ENCODE results near the gene NCF1.
"Not testable (repeated sequence)": the region's sequence is repeated elsewhere in the genome, so short reads cannot be mapped to it uniquely, and the experiment has no call there.

NCF1 gene
- total RNA-seq = 0.97 to 1.6 reads per million in 2 donors

DNA sequence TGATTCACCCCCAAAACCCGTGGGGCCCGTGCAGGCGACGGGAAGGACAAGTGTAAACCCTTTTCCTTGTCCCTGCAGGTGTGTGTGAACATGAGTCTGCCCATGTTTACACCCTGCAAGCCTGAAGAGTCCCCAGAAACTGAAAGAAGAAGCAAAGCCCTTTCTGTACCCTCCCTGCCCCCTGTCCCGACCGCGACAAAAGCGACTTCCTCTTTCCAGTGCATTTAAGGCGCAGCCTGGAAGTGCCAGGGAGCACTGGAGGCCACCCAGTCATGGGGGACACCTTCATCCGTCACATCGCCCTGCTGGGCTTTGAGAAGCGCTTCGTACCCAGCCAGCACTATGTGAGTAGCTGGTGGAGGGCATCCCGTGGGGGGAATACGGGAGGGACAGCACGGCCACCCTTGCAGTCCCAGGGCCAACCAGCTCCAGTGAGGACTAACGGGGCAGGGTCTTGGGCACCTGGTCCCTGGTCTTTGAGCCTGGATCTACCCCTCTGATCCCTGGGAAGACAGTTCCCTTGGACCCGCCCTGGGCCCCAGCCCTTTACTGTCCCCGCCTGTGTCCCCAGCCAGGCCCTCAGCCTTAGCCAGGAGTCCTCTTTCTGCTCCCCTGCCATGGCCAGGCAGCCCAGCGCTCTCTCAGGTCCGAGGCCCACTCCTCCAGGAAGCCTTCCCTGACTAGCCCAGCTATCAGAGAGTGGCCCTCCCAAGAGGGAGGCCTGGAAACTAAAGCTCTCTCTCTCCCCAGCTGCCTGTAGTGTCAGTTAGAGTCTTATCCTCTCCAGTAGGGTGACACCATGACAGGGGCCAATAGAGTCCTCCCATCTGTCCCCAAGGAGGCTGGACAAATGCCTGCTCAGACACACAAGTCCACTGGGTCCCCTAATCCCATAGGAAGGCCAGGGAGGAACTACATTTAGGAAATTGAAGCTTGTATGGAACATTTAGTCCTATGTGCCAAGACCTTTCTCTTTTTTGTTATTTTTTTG, at the start of gene NCF1:
TSS of gene NCF1 (plus strand) at position 252 of the 991 bp plus-strand sequence. CDS start at position 273, 21 bp downstream.
- not testable (repeated sequence) for DNase-seq

DNA sequence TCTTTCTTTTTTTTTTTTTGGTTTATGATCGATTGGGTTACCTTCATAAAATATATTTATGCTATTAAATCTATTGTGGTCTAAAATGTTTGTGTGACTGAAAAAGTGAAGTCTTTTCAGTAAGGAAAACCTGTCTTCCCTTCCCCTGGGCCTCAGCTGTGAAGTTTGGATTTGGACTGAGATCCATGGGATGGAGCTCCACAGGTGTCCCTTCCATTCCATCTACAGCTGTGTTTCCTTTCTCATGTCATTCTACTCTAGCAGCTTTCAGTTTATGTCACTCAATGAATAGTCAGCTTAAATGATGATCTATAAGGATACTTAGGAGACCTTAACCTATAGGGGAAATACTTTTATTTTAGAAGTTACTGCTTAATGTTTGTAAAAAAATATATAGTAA, 48.0 kb upstream of the NCF1 start:
- no peak for DNase-seq

DNA sequence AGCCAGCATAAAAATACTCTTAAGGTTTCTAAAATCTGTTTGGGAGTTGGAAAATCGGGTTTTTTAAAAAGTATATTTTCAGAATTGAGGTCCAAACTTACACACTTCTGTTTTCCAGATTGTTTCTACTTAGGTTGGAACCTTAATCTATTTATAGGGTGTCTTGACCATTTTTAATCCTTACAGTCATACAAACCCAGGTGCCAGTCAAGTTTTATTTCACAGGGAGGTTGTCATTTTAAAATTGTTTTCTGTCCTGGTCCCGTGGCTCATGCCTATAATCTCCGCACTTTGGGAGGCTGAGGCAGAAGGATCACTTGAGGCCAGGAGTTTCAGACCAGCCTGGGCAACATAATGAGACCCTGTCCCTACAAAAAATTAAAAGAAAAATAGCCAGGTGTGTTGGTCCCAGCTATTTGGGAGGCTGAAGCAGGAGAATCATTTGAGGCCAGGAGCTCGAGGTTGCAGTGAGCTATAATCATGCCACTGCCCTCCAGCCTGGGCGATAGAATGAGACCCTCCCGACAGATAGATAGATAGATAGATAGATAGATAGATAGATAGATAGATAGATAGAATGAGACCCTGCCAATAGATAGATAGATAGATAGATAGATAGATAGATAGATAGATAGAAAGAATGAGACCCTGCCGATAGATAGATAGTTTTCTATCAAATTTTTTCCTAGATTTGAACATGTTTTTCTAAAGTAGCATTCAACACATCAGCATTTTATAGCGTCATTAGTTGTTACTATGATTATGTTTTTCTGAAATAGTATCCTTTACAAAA, 47.3 kb upstream of the NCF1 start:
- DNase-seq = no peak

DNA sequence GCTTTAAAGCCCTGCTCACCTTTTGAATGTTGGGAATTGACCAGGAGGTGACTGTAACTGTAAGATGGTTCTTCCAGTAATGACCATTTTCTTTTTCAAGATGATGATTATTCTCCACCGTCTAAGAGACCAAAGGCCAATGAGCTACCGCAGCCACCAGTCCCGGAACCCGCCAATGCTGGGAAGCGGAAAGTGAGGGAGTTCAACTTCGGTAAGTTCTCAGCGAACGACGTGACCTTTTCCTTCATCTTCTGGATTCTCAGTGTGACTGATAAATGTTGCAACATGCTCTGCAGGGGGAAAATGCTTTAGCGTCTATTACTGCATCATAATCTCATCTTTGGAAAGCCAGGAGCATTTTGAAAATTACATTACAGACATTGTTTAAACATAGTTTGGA, 45.1 kb upstream of the NCF1 start:
- DNase-seq = not testable (repeated sequence)

DNA sequence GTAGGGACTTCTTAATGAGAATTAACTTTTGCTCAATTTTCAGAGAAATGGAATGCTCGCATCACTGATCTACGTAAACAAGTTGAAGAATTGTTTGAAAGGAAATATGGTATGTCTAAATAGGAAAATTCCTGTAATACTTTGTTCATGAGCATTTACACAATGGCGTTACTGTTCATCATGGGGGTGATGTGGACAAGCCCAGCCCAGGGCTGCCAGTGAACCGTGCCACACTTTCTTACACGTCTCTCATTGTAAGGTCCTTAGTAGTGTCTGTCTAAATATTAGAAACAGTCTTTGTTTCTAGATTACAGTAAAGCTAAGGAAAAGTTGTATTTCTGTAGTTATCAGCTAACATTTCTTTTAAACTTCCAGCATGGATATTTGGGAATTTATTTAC, 43.6 kb upstream of the NCF1 start:
- not testable (repeated sequence) for DNase-seq

DNA sequence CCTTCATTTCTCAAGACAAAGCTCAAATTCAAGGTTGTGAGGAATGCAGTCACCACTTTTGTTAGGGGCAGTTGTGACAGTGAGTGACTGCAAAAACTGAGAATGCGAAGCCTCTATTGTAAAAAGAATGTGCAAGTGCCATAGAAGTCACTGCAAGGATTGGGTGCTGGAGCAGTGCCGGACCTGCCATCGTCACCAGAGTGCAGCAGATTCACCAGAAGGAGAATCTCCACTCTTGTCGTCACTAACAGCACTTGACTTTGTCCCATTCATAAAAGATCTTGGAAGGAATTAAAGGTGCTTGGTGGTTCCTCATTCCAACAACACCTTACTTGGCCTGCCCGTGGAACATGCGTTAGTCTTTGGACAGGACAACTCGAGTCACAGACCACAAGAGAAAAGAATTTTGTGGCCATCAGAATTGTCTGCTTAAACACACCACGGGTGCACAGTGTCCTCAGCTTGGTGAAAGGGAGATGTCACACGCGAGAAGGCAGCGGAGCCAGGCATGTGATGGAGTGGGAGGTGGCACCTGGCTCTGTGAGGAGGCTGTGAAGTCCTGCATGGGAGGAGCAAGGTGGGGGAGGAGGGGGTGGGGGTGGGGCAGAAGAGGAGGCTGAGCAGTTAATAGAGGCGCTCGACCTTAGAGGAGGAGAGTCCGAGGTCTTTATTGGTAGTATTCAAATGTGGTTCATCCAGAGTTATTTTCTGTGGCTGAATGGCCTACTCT, 33.7 kb upstream of the NCF1 start:
- not testable (repeated sequence) for DNase-seq

DNA sequence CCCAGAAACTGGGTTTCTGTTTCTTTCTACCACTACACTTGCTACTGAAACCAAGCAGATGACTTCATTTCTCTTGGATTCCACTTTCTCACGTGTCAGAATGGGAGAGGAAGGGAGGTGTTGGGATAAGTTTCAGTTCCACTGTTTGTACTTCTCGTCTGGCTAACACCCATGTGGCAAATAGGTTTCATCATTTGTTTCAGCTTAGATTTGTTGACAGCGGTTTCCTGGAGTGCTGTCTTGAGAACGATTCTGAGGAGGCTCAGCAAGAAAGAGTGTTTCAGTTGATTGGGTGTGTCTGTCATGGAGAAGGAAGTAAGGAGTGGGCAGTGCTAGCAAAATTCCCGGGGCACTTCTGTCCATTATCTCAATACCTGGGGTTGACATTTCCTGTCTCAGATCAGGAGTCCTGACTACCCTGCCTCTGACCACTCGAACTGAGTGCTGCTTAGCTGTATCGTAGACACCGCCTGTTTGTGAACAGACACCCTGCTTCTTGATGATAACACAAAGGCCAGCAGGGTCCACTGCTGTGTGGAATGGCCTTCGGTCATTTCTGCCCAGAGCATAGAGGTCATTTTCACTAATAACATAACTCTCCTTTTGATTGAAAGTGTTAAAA, 29.8 kb upstream of the NCF1 start:
- DNase-seq = not testable (repeated sequence)

DNA sequence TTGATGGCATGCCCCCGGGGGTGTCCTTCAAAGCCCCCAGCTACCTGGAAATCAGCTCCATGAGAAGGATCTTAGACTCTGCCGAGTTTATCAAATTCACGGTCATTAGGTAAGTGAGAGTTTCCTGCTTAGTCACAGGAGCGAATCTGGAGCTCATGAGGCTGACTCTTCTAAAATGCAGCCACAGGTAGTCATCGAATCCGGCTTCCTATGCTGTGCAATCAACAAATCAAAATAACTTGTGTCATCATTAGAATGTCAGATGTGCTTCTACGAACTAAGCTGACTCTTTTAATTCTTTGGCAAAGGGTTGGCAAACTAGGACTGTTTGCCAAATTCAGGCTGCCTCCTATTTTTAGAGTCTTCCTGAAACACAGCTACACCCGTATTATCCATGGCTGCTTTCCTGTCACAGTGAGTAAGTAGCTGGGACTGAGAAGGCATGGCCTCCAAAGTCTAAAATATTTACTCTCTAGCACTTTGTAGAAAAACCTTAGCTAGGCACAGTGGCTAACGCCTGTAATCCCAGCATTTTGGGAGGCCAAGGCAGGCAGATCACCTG, 19.8 kb upstream of the NCF1 start:
- DNase-seq = not testable (repeated sequence)

DNA sequence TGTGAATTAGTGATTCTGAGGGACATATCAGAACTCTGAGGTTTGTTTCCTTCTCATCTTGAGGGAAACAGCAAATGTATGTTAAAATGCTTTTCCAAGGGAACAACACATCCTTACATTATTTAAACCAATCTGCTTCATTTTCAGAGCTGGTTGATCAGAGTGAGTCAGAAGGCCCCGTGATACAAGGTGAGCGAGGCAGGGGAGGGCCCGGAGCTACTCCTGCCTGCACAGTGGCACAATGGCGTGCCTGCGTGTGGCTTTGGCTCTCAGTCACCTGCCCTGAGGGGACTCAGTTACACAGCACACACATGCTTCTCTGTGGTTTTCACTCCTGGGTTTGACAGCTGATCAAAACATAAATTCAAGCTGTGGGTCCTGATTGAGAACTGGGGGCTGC, 17.1 kb upstream of the NCF1 start:
- not testable (repeated sequence) for DNase-seq

DNA sequence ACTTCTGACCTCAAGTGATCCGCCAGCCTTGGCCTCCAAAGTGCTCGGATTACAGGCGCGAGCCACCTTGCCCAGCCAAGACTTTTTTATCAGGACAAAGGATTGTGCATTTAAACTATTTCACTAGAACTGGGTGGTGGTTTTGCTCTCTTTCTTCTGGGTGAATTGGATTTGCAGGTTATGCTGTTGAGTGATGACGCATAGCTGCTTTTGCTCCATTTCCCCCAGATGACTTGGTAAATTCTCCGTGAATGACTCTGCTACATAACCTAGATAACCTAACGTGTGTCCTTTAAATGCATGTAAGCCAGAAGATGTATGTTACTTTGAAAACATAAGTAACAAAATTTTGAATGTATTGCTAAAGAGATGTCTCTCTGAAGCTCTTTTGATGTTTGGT, 15.5 kb upstream of the NCF1 start:
- DNase-seq = not testable (repeated sequence)

DNA sequence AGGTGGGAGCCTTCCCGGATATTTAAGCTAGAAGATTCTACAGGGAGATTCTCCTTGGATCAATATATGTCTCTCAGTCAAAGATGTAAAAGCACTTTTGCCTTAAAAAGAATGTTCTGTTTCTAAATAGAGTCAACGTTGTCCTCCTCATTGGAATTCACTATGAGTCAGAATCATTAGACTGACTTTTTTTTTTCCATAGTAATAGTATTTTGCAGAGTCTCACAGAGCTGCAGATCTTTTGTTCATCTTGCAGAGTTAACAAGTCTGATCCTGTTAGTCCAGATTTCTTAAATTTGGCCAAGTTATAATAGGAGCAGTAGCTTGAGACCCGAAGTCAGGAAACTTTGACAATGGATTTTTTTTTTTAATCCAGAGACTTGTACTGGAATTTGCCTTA, 14.8 kb upstream of the NCF1 start:
- DNase-seq = not testable (repeated sequence)

DNA sequence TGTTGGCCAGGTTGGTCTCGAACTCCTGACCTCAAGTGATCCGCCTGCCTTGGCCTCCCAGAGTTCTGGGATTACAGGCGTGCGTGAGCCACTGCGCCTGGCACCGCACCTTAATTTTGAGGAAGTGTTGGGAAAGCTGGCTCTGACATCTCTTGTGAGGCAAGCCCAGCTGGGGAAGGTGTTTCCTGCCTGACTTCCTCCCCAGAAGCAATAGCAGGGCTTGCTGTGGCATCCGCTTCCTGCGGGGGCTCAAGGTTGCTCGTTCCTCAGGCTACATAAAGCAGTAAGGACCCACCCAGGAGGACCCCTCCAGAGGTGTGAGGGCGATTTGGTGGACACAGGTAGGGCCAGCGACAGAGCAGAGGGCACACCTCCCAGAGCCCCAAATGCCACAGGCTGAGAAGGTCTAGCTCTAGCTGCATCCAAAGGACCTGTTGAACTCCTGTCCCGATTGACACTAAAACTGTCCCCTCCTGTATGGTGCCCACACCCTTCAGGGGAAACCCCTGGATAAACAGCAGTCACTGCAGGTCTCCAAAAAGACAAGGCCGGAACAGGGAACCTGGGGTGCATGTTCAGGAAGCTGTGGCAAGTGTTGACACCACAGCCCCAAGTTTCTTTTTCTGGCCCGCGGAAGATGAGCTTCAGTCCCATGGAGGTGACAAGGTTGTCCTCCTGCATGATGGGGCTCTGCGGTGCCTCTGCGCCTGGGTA, 8.4 kb upstream of the NCF1 start:
- not testable (repeated sequence) for DNase-seq

DNA sequence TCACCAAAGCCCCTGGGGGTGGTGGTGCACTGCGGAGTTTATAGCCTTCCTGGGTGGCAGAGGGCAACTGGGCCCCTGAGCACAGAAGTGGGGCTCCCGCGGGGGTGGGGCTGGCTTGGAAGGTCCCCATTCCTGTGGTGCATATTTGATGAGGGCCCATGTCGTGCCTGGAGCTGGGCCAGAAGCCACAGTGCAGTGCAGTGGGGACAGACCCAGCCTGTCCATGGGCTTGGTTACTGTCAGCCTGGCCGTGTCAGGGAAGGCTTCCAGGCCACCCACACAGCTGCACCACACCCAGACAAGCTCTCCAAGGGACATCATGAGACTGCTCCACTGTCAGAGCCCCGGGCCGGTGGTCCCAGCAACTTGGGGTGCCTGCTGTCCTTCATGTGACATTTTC, 7.3 kb upstream of the NCF1 start:
- not testable (repeated sequence) for DNase-seq

DNA sequence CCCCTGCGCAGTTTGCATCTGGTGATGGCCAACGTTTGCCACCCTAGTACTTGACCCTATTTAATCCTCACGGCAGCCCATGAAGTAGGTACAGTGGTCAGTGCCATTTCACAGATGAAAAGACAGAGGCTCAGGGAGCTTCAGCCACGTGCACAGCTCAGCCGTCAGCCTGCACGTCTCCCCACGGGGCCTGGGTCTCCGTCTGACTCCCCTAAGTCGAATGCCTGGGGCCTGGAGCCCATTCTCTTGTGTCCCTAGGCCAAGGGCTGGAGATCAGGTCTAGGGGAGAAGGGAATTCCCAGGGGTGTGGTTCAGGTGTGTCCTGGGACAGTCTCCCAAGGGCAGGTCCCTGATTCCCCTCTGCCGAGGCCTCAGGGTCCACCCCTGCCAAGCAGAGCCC, 6.8 kb upstream of the NCF1 start:
- not testable (repeated sequence) for DNase-seq

DNA sequence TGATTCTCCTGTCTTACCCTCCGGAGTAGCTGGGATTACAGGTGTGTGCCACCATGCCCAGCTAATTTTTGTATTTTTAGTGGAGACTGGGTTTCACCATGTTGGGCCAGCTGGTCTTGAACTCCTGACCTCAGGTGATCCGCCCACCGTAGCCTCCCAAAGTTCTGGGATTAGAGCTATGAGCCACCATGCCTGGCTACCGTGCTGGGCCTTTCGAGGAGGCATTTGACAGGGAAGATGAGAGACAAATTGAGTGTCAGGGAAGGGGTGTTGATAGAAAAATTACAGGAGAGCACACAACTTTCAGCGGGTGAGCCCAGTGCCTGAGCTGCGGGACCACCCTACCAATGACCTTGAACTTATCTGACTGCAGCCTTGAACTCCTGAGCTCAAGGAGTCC, 3.7 kb upstream of the NCF1 start:
- not testable (repeated sequence) for DNase-seq

DNA sequence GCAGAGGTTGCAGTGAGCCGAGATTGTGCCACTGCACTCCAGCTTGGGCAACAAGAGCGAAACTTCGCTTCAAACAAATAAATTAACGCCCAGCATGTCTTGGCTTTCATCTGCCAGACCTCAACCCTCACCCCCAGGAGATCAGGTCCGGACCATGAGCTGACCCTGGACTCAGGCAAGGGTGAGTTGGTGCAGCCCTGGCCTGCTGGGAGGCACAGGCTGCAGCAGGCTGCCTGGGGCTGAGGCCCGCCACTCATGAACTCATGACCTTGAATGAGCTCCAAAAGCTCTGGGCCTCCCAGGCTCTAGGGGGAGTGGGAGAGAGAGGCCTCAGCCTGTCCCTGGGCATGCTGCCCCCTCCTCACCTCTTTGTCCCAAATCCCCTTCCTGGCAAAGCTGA, 1.7 kb upstream of the NCF1 start:
- not testable (repeated sequence) for DNase-seq

DNA sequence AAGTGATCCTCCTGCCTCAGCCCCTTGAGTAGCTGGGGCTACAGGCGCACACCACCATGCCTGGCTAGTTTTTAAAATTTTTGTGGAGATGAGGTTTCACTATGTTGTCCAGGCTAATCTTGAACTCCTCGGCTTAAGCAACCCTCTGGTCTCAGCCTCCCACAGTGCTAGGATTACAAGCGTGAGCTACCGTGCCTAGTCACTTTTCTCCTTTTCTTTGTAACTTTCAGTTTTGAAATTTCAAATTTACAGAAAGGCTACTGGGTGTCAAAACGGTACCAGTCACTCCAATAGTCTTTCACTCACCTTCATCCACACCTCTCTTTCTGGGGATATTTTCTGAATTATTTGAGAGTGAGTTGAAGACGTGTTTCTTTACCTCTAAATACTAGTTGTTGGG, 1.3 kb downstream of the NCF1 start:
- DNase-seq = not testable (repeated sequence)

DNA sequence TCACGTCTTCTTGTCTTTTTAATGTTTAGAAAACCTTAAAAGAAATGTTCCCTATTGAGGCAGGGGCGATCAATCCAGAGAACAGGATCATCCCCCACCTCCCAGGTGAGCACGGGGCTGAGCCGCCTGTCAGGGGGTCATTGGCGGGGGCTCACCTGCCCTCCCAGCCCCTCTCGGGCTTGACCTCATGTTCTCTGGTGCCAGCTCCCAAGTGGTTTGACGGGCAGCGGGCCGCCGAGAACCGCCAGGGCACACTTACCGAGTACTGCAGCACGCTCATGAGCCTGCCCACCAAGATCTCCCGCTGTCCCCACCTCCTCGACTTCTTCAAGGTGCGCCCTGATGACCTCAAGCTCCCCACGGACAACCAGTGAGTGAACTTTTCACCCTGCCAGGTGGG, 5.2 kb downstream of the NCF1 start:
- DNase-seq = not testable (repeated sequence)

DNA sequence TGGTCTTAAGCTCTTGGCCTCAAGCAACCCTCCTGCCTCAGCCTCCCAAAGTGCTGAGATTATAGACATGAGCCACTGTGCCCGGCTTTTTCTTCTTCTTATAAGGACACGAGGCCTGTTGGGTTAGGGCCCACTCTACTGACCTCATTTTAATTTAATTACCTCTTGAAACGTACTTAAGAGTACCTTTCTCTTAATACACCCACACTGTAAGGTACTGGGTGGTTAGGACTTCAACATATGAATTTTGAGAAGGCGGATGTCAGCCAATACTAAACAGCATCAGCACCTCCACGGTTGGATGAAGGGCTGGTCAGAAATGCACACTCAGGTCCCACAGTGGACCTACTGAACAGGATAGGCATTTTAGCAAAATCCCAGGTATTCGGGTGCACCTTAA, 7.9 kb downstream of the NCF1 start:
- not testable (repeated sequence) for DNase-seq

DNA sequence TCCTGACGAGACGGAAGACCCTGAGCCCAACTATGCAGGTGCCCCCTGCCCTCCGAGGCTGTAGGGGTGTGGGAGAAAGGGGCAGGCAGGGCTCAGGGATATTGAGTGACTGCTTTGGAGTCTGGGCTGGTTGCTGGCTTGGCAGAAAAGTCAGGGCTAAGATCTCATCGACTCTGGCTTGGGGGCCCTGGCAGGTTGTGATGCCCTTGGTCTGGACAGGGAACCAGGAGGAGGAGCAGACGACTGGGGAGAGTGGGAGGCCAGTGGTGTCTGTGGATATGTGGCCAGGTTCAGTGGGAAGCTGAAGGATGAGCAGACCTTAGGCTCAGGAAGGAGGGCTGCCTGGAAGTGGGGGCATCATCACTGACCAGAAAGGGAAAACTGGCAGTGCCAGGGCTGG, 9.8 kb downstream of the NCF1 start:
- not testable (repeated sequence) for DNase-seq
